ENCODE measurements around the gene BRSK2.
A peak's percentile ranks its signal among the peaks of the same experiment; 100 is the strongest.

Gene BRSK2

DNA sequence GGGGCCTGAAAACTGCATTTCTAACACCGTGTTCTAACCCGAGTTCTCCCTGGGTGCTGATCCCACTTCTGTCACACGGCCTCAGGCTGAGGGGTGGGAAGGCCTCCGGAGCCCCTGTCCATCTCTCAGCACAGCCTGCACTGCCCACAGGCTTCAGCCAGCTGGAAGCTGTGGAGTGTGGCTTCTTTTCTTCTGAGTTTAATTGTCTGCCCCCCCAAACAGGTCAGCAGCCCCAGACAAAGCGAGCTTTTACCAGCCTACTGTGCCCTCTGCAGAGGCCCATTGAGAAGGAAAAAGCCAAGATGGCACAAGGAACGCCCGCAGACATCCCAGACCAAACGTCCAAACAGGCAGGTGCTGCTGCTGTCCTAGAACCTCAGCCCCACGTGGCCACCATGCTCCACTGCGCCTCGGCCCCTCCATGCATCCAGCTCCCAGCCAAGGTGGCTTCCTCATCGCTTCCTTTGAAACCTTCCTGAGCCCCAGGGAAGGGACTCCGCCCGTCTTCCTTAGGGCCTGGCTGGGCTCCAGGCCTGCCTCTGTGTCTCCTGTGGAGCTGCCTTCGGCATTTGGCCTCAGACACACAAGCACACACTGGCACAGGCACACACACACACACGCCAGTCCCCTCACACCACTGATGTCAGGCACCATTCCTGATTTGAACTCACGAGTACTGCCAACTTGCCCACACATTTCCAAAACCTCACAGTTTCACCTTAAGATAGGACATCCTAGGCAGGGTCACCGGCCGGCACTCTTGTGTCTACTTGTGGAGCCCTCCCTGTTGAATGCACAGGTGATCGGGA lies 95.2 kb downstream of the BRSK2 start:
- Histone ChIP-seq H3K79me1 (ENCODE audit: low read length) (peaks cover 1% of the 10 kb centered on the region), H3K79me2 (ENCODE audit: control insufficient read depth, insufficient read depth, low read length) (no peaks in the 10 kb centered on the region), H3K4me3 (ENCODE audit: low read length) (no peak overlapping the region), H3K27me3 (ENCODE audit: insufficient read depth, low read length, poor library complexity) (no peaks in the 10 kb centered on the region), H2BK15ac (replicated peaks; ENCODE audit: low read depth) (no peak overlapping the region), H2AK5ac (ENCODE audit: low read length) (no peak overlapping the region), H4K5ac (ENCODE audit: low read length) (no peak overlapping the region), H3K27ac (ENCODE audit: low read depth, low read length) (no peak overlapping the region), H4K8ac (ENCODE audit: low read depth, low read length) (no peak overlapping the region), H2BK5ac (ENCODE audit: low read length) (no peak overlapping the region), H3K4ac (ENCODE audit: low read depth, low read length) (no peak overlapping the region), H3K36me3 (ENCODE audit: control insufficient read depth, insufficient read depth, low read length) (no peaks in the 10 kb centered on the region), H3K4me1 (ENCODE audit: control insufficient read depth, low read depth, low read length) (no peaks in the 10 kb centered on the region), H3K18ac (ENCODE audit: low read length) (no peak overlapping the region), H3K9ac (ENCODE audit: low read length) (no peak overlapping the region), H3K23ac (ENCODE audit: low read length) (no peak overlapping the region), H3K4me2 (ENCODE audit: low read length) (no peak overlapping the region), H2BK120ac (ENCODE audit: low read depth, low read length) (no peak overlapping the region), H3K56ac (ENCODE audit: low read length) (no peak overlapping the region)
- no peak for DNase-seq
- WGBS (ENCODE audit: extremely low coverage, insufficient coverage, low lambda C conversion rate) = no CpG with 5 or more reads among the region's 20 CpGs

- H2BK120ac ChIP-seq (ENCODE audit: low read depth, low read length) = no peak overlapping the region
- H3K18ac ChIP-seq (ENCODE audit: low read length) = no peak overlapping the region
- H3K23ac ChIP-seq (ENCODE audit: low read length) = no peak overlapping the region
- H3K79me1 ChIP-seq (ENCODE audit: low read length) = peaks cover 1% of the 10 kb centered on the region
- no peak overlapping the region for H3K4me2 ChIP-seq (ENCODE audit: low read length)
- WGBS (ENCODE audit: extremely low coverage, insufficient coverage, low lambda C conversion rate) = no CpG with 5 or more reads among the region's 17 CpGs
- no peak overlapping the region for H4K5ac ChIP-seq (ENCODE audit: low read length)
- H3K4ac ChIP-seq (ENCODE audit: low read depth, low read length) = no peak overlapping the region
- H4K8ac ChIP-seq (ENCODE audit: low read depth, low read length) = no peak overlapping the region
- no peaks in the 10 kb centered on the region for H3K36me3 ChIP-seq (ENCODE audit: control insufficient read depth, insufficient read depth, low read length)
- no peak overlapping the region for H2BK5ac ChIP-seq (ENCODE audit: low read length)
- no peak overlapping the region for H2AK5ac ChIP-seq (ENCODE audit: low read length)
- H3K4me3 ChIP-seq (ENCODE audit: low read length) = no peak overlapping the region
- H3K9ac ChIP-seq (ENCODE audit: low read length) = no peak overlapping the region
- no peak overlapping the region for H2BK15ac ChIP-seq (replicated peaks; ENCODE audit: low read depth)
- H3K27ac ChIP-seq (ENCODE audit: low read depth, low read length) = no peak overlapping the region
- no peak overlapping the region for H3K56ac ChIP-seq (ENCODE audit: low read length)
- H3K27me3 ChIP-seq (ENCODE audit: insufficient read depth, low read length, poor library complexity) = no peaks in the 10 kb centered on the region
- no peak for DNase-seq
- H3K4me1 ChIP-seq (ENCODE audit: control insufficient read depth, low read depth, low read length) = no peaks in the 10 kb centered on the region
- H3K79me2 ChIP-seq (ENCODE audit: control insufficient read depth, insufficient read depth, low read length) = no peaks in the 10 kb centered on the region
Measured at GRCh38 chr11:1485504-1485885, 95.8 kb downstream of the BRSK2 start.

DNA sequence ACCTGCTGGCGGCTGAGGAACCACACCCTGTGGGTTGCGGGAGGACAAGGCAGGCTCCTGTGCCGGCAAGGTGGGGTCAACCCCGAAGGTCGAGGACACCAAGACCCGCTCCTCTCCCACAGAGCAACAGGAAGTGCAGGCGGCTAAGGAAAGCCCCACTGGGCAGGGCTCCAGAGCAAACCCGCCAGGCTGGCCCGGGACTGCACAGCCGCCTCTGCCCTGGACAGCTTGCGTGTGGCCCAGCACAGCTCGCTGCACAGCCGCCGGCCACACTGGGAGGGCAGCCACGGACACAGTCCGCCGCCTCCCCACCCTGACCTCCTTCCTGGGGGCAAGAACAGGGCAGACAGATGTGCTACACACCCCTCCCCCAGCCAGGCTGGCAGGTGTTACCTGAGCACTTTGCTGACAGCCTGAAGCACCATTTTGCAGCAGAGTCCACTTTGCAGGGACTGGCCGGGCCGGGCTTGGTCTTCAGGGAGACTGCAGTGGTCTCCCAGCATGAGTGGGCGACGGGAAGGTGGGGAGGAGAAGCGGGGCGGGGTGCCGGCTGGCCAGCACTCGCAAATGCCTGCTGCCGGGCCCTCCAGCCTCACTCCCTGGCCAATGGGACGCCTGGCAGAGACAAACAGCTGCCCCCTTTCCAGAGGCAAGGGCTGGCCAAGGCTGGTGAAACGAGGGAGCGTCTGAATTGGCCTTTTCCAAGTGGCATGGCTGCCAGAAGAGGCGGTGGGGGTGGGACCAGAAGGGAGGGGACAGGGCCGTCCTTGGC lies 96.5 kb downstream of the BRSK2 start, which contains the start of gene MOB2:
MOB2 (minus strand) TSS at position 726 of the 772 bp plus-strand sequence; CDS start at position 503, 223 bp downstream.
- DNase-seq = no peak
- no peak within 1 kb of the TSS for H3K4me3 ChIP-seq (ENCODE audit: low read length)
- H3K79me2 ChIP-seq (ENCODE audit: control insufficient read depth, insufficient read depth, low read length) = no peaks in the 10 kb centered on the region
- no peak within 1 kb of the TSS for H2AK5ac ChIP-seq (ENCODE audit: low read length)
- H2BK15ac ChIP-seq (replicated peaks; ENCODE audit: low read depth) = no peak within 1 kb of the TSS
- no peaks in the 10 kb centered on the region for H3K27me3 ChIP-seq (ENCODE audit: insufficient read depth, low read length, poor library complexity)
- H3K4me2 ChIP-seq (ENCODE audit: low read length) = no peak within 1 kb of the TSS
- H3K36me3 ChIP-seq (ENCODE audit: control insufficient read depth, insufficient read depth, low read length) = no peaks in the 10 kb centered on the region
- H3K79me1 ChIP-seq (ENCODE audit: low read length) = peaks cover 1% of the 10 kb centered on the region
- H4K5ac ChIP-seq (ENCODE audit: low read length) = no peak within 1 kb of the TSS
- H3K23ac ChIP-seq (ENCODE audit: low read length) = no peak within 1 kb of the TSS
- H3K9ac ChIP-seq (ENCODE audit: low read length) = no peak within 1 kb of the TSS
- H2BK120ac ChIP-seq (ENCODE audit: low read depth, low read length) = no peak within 1 kb of the TSS
- no peak within 1 kb of the TSS for H3K27ac ChIP-seq (ENCODE audit: low read depth, low read length)
- no CpG with 5 or more reads among the region's 31 CpGs for WGBS (ENCODE audit: extremely low coverage, insufficient coverage, low lambda C conversion rate)
- H3K4me1 ChIP-seq (ENCODE audit: control insufficient read depth, low read depth, low read length) = no peaks in the 10 kb centered on the region
- peak within 1 kb of the TSS; percentile 25 for H3K56ac ChIP-seq (ENCODE audit: low read length)
- H4K8ac ChIP-seq (ENCODE audit: low read depth, low read length) = no peak within 1 kb of the TSS
- H2BK5ac ChIP-seq (ENCODE audit: low read length) = no peak within 1 kb of the TSS
- no peak within 1 kb of the TSS for H3K4ac ChIP-seq (ENCODE audit: low read depth, low read length)
- no peak within 1 kb of the TSS for H3K18ac ChIP-seq (ENCODE audit: low read length)

DNA sequence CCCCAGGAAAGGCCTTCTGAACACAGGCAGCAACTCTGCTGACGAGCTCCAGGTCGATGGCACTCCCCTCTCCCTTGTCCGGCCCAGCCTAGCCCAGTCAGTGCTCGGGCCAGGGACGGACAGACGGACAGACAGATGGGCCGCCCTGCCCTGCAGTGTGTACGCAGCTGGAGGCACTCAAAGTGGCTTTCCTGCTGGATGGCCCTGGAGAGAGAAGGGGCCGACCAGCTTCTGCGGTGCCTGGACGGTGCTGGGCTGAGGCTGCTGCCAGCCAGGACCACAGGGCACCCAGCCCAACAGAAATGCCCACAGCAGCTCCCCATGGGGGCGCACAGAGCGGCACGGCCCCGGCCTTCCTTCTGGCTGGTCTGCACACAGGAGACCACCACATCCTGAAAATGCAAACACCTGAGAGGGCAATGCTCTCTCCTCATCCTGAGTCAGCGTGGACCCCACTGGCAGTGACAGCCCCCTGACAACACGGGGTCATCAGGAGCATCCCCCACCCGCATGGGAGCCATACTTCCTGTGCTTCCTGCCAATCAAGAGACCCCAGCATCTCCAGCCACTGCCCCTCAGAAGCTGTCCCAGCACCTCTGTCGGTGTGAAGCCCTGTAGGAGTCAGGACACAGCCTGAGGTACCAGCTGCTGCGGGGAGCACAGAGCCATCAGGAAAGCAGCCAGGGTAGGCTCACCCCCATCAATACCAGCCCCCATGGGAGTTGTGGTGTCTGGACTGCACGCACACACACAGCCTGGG lies 97.5 kb downstream of the BRSK2 start:
- Histone ChIP-seq H3K4ac (ENCODE audit: low read depth, low read length) (no peak overlapping the region), H3K4me1 (ENCODE audit: control insufficient read depth, low read depth, low read length) (no peaks in the 10 kb centered on the region), H2AK5ac (ENCODE audit: low read length) (no peak overlapping the region), H2BK5ac (ENCODE audit: low read length) (no peak overlapping the region), H3K27me3 (ENCODE audit: insufficient read depth, low read length, poor library complexity) (no peaks in the 10 kb centered on the region), H3K4me3 (ENCODE audit: low read length) (no peak overlapping the region), H3K79me2 (ENCODE audit: control insufficient read depth, insufficient read depth, low read length) (peaks cover 2% of the 10 kb centered on the region), H3K56ac (ENCODE audit: low read length) (no peak overlapping the region), H3K18ac (ENCODE audit: low read length) (no peak overlapping the region), H4K5ac (ENCODE audit: low read length) (no peak overlapping the region), H3K23ac (ENCODE audit: low read length) (no peak overlapping the region), H3K4me2 (ENCODE audit: low read length) (no peak overlapping the region), H2BK15ac (replicated peaks; ENCODE audit: low read depth) (no peak overlapping the region), H4K8ac (ENCODE audit: low read depth, low read length) (no peak overlapping the region), H3K79me1 (ENCODE audit: low read length) (peaks cover 5% of the 10 kb centered on the region), H3K9ac (ENCODE audit: low read length) (no peak overlapping the region), H2BK120ac (ENCODE audit: low read depth, low read length) (no peak overlapping the region), H3K27ac (ENCODE audit: low read depth, low read length) (no peak overlapping the region), H3K36me3 (ENCODE audit: control insufficient read depth, insufficient read depth, low read length) (no peaks in the 10 kb centered on the region)
- no CpG with 5 or more reads among the region's 21 CpGs for WGBS (ENCODE audit: extremely low coverage, insufficient coverage, low lambda C conversion rate)
- no peak for DNase-seq

- Histone ChIP-seq H3K56ac (ENCODE audit: low read length) (no peak overlapping the region), H3K36me3 (ENCODE audit: control insufficient read depth, insufficient read depth, low read length) (no peaks in the 10 kb centered on the region), H3K23ac (ENCODE audit: low read length) (no peak overlapping the region), H2AK5ac (ENCODE audit: low read length) (no peak overlapping the region), H2BK5ac (ENCODE audit: low read length) (no peak overlapping the region), H3K27ac (ENCODE audit: low read depth, low read length) (no peak overlapping the region), H4K8ac (ENCODE audit: low read depth, low read length) (no peak overlapping the region), H4K5ac (ENCODE audit: low read length) (no peak overlapping the region), H3K18ac (ENCODE audit: low read length) (no peak overlapping the region), H3K4me3 (ENCODE audit: low read length) (no peak overlapping the region), H2BK15ac (replicated peaks; ENCODE audit: low read depth) (no peak overlapping the region), H3K4me1 (ENCODE audit: control insufficient read depth, low read depth, low read length) (no peaks in the 10 kb centered on the region), H3K79me1 (ENCODE audit: low read length) (peaks cover 9% of the 10 kb centered on the region), H3K9ac (ENCODE audit: low read length) (no peak overlapping the region), H3K4me2 (ENCODE audit: low read length) (no peak overlapping the region), H3K79me2 (ENCODE audit: control insufficient read depth, insufficient read depth, low read length) (peaks cover 2% of the 10 kb centered on the region), H2BK120ac (ENCODE audit: low read depth, low read length) (no peak overlapping the region), H3K27me3 (ENCODE audit: insufficient read depth, low read length, poor library complexity) (no peaks in the 10 kb centered on the region), H3K4ac (ENCODE audit: low read depth, low read length) (no peak overlapping the region)
- no peak for DNase-seq
- no CpG with 5 or more reads among the region's 23 CpGs for WGBS (ENCODE audit: extremely low coverage, insufficient coverage, low lambda C conversion rate)
Measured at GRCh38 chr11:1487851-1488574, 98.3 kb downstream of the BRSK2 start.

Measured in mesendoderm (in vitro differentiated cells).